Adrenal gland (tissue), 5 donors: ENCODE measurements around the gene FBXL17.

Experiments
- CTCF ChIP-seq, 6 experiments: fragments of 450-650 bp in 4 of 6; fragments of 200-600 bp in 2 of 6; sonication (generic) in 1 of 6; IDR thresholded peaks; 1 replicate in 5 of 6; 2 replicates in 1 of 6; pipeline versions ENCODE4 v1.5.1 to v1.8.0; 2016 to 2021; ENCODE audit warnings: antibody characterized with exemption in 6 of 6, mild to moderate bottlenecking in 2 of 6, moderate library complexity in 1 of 6
- POLR2A ChIP-seq, 2 donors: fragments of 450-650 bp; IDR thresholded peaks; one replicate each; pipeline ENCODE4 v1.6.1; 2017; ENCODE audit warnings: antibody characterized with exemption in 2 of 2, mild to moderate bottlenecking in 2 of 2, moderate library complexity in 1 of 2
- donor health status: DM: no; HTN: no; CAD: no.

GRCh38 chr5:107913494-107913893, 468.4 kb downstream of the FBXL17 start:
- no peak for TF ChIP-seq POLR2A (IDR thresholded peaks at IDR 0.05)
- no peak for TF ChIP-seq CTCF (IDR thresholded peaks at IDR 0.05)
